GDM1 (cell line): ENCODE data around the gene IGSF10.

Experiments used
- DNase-seq: peaks from one replicate; lab custom pipeline; 2025; lab: John Stamatoyannopoulos, UW

Gene IGSF10

GRCh38 chr3:151460228-151460627, 633 bp downstream of the IGSF10 start:
- no peak for DNase-seq

- DNase-seq: no peak
Observed at GRCh38 chr3:151459358-151459757, 1.5 kb downstream of the IGSF10 start.

DNA sequence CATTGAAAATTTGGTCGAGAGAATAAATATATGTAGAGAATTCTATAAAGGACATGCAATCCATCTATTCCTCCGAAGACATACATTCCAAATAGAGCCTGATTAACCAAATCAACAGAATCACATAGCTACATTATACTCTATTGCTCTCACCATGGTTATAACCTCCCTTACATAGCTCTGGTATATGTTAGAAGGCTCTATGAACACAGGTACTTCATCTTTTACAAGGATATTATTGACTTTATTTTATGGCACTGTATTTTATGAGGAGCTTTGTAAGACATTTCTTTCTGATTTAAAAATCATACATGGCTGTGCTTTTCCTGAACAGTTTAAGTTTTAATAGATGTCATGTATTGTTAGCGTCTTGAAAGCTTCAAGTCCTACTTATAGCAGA, 4.8 kb downstream of the IGSF10 start:
- DNase-seq: no peak

DNA sequence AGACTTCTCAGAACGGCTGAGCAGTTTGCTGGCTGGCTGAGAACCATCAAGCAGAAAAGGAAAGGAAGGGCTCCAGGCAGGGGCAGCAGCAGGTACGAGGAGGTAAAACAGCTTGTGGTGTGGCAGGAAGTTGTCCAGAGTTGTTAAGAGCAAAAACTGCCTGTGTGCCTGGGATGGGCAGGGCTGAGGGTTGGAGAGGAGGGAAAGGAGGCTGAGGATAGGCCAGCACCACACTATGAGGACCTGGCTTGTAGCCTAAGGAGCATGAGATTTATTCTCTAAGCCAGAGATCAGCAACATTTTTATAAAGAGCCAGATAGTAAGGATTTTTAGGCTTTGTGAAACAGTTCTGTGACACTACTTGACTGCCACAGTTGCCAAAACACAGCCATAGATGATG, 8.0 kb downstream of the IGSF10 start:
- DNase-seq: no peak

DNA sequence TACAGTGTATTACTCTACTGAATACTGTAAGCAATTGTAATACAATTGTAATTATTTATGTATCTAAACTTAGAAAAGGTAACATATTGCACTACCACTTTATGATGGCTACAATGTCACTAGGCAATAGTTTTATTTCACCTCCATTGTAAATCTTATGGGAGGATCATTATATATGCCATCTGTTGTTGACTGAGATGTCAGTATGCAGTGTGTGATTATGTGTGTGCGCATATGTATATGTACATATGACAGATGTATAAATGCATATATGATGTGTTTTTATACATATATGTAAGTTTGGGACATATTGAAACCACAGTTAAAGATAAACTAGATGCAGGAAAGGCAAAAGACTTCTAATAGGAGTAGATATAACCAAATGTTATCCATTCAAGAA, 8.5 kb downstream of the IGSF10 start:
- DNase-seq: no peak

- DNase-seq: no peak
Observed at GRCh38 chr3:151446002-151446340, 14.9 kb downstream of the IGSF10 start.

- DNase-seq: no peak
Observed at GRCh38 chr3:151445273-151446001, 15.4 kb downstream of the IGSF10 start.

- DNase-seq: no peak
Observed at GRCh38 chr3:151443583-151443982, 17.3 kb downstream of the IGSF10 start.

- no peak for DNase-seq
Observed at GRCh38 chr3:151440940-151441339, 19.9 kb downstream of the IGSF10 start.

DNA sequence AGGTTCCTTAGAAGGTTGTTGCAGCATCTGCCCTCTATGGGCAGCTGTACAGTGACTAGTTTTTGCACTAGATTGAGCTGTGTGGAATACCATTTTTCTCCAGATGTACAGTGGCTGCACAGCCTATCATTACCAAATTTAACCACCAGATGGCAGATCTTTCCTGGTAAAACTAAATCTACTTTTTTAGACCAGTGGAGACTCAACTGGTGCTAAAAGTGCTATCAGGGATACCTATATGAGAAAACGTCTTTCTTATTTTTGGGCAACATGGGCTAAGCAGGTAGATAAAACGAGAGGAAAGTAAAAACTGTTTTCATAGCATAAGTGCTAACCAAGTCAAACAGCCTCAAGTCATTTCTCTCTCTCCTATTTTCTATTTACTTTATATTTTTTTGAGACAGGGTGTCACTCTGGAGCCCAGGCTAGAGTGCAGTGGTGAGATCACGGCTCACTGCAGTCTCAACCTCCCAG, 21.2 kb downstream of the IGSF10 start:
- DNase-seq: peak; percentile 49

GRCh38 chr3:151437906-151438305, 23.0 kb downstream of the IGSF10 start:
- DNase-seq: no peak

GRCh38 chr3:151436675-151437446, 24.0 kb downstream of the IGSF10 start:
- no peak for DNase-seq

GRCh38 chr3:151434151-151434890, 26.5 kb downstream of the IGSF10 start:
- no peak for DNase-seq

- no peak for DNase-seq
Observed at GRCh38 chr3:151432616-151433372, 28.1 kb downstream of the IGSF10 start.

GRCh38 chr3:151431940-151432339, 28.9 kb downstream of the IGSF10 start:
- peak; percentile 2 for DNase-seq

DNA sequence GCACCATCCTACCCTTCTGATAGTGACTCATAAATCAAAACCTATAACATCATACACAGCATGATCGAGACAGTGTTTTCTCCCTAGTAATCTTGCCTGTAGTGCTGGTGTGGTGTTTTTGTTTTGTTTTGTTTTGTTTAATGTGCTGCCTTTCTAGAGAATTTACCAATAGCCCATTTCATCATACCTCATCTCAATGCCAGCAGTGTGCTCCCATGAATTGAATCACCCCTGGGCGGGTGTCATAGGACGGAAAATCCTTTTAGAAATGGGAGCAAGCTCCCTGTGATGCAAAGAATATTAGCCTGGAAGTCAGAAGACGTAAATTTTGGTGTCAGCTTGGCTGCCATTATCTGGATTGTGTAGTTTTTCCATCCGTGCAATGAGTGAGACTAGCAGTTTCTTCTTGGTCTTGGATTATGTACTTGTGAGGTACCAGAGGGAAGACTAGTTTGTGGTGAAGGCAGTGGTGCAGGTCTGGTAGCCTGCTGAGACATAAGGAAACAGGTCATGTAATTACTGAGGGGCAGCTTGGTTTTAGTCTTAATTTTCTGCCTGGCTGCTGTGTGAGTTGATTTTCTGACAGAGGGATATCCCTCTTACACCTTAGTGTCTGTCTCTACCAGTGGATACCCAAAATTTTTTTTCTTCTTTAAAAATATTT, 29.9 kb downstream of the IGSF10 start:
- DNase-seq: no peak

GRCh38 chr3:151428386-151428785, 32.5 kb downstream of the IGSF10 start:
- no peak for DNase-seq

DNA sequence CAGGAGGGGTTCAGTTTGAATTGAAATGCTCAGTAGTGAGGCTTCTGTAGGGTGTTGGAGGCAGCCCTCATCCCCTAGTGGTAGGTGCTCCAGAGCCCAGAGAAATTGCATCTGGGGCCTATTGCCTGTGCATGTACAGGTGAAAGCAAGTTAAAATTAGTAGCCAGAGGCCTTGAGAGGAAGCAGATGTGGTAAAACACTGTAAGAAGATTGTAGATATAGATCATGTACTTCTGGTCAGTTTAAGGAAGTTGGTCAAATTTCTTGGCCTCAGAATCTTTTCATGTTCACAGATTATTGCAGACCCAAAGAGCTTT, 34.6 kb downstream of the IGSF10 start:
- DNase-seq: no peak

DNA sequence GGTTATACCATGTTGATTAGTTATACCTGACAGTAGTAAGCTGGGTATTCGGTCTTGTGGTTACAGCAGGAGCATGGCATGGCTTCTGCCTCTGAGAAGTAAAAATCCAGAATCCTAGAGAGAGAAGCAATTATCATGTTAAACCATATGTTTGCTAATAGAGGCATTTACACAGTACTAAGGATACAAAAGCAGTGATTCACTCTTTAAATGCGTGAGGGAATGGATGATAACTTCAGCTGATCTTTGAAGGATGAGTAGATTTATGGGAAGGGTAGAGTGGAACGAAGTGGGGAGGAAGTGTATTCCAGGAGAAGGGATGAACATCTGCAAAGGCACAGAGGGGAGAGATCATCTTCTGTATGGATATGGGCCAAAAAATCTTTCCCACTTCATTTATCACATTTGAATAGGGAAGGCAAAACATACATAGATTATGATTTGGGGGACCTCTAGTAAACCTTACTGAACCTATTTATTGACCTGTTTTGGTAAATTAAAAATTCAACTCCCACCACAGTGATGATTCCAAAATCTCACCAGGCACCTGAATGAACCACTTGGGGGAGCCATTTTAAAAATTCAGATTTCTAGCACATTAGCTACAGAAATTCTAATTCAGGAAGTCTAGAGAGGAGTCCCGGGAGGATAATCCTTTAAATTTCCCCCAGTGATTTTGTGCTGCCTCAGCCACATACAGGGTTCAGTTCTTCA, 35.1 kb downstream of the IGSF10 start:
- no peak for DNase-seq

- no peak for DNase-seq
Observed at GRCh38 chr3:151423091-151423490, 37.8 kb downstream of the IGSF10 start.

DNA sequence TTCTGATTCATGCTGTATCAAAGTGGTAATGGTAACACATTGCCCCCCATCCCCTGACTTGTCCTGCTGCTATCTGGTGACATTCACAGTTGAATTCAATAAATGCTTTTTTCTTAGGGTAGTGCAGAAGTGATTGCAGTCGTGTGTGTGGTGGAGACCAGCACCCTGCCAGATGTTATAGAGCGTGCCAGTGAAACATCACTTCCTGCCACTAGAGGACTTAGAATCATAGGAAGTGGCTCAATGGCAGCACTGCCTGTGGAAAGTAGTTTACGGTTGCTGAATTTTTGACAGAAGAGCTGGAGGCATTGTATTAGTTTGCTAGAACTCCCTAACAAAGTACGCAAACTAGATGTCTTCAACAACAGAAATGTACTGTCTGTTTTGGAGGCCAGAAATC, 38.9 kb downstream of the IGSF10 start:
- no peak for DNase-seq
